8988T (cell line): ENCODE results near the gene BCL11B.
A peak's percentile ranks its signal among the peaks of the same experiment; 100 is the strongest.

Experiments used
- DNase-seq: peaks from one replicate; pipeline ENCODE4 v3.0.0; 2011

The BCL11B gene

DNA sequence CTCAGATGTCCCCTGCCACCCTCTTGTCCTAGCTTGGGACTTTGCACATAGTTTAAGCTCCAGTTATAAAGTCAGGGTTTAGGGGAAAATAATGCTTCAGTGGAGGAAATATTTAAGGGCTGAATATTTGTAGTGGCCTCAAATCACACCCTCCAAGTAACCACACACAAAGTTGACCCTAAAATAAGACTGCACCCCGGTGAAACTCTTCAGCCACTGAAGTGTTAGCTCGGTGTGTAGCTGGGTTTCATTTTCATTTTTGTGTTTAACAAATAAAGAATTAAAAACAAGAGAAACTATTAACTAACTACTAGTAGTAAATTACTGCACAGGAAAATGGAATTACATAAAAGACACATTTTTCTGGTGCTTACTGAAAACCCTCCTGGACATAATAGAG lies 14.8 kb upstream of the BCL11B start:
- DNase-seq = no peak

DNA sequence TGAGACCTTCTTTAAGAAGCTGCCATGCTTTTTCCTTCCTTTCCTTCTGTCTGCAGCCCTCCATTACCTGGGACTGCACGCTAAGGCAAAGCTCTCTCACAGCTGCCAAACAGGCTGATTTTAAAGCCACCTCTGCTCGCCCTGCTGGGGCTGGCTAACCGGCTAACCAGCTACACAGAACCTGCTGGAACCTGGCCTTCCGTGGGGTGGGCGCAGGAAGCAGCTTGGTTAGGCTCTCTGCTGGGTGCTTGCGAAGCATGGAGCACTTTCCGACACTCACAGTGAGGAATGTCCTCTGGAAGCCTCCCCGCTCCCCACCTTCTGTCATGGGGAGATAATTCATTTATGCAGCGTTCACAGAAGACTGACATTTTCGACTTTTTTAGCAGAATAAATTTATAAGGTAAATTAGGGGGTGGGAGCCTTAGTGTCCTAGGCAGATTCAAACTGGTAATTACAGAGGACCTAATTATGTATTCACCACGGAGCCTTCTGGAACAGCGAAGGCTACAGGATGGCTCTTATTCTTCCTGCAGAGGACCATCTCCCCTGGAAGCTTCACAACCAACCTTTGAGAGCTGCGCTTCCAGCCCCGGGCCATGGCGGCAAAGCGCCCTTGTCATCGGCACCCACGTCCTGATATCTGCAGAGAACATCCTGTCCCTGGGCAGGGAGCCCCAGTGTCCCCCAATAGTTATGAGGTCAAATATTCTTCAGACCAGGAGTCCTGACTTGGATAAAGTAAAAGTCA lies 12.4 kb upstream of the BCL11B start:
- no peak for DNase-seq

DNA sequence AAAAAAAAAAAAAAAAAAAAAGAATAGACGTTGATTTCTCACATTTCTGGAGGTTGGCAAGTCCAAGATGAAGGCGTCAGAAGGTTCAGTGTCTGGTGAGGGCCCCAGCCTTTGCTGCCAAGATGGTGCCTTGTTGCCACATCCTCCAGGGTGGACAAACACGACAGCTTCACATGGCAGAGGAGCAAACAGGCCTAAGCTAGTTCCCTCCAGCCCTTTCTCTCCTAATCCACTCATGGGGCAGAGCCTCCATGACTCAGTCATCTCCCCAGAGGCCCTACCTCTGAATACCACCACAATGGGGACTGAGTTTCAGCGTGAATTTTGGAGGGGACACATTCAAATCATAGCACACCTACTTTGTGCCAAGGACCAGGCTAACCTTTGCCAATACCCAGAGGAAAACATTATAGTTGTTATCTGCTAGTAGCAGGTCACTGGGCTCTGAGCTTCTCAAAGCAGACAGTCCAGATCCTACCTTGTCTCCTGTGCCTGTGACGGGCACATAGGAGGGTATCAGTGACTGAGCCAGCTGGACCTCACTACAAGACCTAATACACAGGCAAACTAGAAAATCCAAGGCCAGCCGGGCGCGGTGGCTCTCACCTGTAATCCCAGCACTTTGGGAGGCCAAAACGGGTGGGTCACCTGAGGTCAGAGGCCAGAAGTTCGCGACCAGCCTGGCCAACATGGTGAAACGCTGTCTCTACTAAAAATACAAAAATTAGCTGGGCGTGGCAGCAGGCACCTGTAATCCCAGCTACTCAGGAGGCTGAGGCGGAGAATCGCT lies 10.5 kb upstream of the BCL11B start:
- DNase-seq = no peak

DNA sequence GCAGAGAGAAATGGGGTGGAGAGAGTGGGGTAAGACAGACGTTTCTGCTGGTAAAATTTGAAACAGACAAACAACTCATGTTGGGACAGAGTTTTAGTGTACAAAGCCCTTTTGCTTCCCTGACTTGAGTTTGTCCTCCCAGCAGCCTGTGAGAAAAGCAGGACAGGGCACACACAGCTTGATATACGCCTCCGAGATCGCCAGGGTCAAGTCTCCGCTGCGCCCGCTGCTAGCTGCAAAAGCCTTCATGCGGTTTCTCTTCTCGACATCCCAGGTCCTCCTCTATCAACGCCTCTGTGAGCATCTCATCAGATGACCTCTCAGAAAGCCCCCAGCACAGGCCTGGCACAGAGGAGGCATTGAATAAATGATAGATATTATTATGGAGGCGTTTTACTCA lies 9.4 kb upstream of the BCL11B start:
- DNase-seq = no peak

DNA sequence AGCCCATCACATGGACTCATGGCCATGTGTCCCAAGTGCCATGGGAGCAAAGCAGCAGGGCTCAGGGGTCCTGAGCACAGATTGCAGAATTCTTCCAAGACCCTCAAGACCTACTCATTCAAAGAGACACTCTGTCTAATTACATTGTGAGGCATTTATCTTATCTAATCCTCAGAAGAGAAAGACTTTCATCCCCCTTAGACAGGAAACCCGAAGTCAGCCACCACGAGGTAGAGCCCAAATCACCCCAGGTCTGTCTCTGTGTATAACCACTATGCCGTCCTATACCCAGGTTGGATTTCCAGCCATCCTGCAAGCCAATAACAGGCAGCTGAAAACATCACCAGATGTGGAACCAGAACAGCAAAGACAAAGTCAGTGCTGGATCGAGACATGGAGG lies 8.9 kb upstream of the BCL11B start:
- no peak for DNase-seq

DNA sequence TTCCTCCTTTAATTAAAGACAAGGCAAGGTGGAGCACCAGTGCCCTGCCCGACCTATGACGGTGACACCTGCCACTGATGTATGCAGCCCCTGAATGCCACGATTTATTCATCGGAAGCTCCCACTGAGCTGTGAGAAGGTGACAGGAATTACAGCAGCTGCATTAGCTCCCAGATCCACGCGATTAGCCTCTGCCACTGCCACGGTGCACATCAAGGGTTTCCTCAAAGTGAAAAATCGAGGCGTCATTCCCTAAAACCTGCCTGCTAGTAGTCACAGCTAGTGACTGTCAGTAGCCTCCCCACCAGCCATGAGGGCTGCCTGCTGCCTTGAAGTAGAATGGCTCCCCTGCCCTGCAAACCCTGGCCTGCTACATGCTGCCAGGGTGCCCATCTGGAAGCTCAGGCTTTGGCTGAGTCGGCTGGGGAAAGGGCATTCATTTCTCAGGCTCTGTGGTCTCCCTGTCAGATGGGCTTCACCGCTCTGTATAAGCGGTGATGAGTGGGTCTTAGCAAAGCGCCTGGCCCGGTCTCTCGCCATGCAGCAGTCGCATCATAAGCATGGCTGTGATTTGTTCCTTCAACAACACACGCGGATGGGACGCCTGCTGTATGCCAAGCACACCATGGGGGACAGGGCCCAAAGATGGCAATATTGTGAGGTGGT lies 8.2 kb upstream of the BCL11B start:
- no peak for DNase-seq

DNA sequence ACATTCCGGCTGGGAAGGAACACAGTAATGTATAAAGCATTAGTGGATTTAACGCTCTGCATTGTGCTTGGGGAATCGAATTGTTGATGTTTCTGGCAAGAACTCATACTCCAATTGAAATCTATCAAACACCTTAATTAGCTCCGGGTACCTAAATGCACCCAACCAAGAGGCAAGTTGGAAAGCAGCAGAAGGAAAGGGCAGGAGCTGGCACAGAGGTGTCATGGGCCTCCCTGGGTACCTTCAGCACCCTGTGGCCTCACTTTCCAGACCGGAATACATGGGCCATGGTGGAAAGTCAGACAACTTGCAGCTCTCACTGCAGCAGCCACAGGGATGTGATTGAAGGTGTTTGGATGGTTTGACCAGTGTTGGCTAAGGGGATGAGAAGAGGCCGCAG lies 6.8 kb upstream of the BCL11B start:
- DNase-seq = no peak

DNA sequence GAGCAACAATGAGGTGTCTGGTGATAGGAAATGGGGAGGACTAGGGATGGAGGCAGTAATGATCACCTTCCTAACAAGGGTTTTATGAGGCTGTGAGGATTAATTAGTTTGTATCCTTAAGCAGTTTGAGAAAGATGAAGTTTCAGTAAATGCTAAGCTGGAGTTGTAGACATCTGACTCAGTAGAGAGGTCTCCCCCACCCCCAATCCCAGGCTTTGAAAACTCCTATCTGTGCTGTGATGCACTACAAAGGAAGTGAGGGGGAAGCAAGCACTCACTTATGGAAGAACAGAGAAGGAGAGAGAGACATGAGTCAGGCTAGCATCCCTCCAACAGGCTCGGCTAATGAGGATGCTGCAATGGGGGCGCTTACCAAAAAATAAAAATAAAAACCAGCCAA lies 5.5 kb upstream of the BCL11B start:
- DNase-seq = no peak

DNA sequence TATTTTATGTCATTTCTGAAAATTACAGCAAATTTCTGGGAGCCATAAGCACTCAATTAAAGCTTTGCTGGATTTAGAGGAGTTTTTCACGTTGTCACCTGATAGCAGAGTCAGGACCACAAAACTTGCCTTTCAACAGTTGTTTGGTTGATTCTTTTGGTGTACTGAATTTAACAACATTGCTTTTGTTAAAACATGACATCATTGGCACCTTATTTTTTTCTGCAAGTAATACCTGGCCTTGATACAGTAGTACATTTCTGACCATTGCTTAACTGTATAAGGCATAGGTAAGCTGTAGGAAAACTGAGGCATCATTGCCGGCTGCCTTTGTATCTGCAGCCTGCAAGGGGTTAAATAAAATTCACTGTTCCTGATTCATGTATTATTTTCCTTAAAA lies 4.5 kb upstream of the BCL11B start:
- DNase-seq = no peak

DNA sequence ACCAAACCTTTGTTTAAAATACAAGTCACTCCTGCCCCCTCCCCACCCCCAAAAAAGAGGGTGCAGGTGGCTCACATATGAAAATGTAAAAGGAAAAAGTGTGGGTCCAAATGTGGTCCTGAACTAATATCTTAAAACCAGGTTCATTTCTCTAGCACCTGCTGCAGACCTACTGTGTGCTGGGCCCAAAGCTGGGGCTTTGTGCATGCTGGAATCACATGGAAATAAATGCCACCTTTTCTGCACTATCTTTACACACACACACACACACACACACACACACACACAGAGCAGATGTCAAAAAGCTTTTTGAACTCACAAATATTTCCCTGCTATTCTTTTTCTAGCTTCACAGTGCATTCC lies 3.2 kb upstream of the BCL11B start:
- no peak for DNase-seq

DNA sequence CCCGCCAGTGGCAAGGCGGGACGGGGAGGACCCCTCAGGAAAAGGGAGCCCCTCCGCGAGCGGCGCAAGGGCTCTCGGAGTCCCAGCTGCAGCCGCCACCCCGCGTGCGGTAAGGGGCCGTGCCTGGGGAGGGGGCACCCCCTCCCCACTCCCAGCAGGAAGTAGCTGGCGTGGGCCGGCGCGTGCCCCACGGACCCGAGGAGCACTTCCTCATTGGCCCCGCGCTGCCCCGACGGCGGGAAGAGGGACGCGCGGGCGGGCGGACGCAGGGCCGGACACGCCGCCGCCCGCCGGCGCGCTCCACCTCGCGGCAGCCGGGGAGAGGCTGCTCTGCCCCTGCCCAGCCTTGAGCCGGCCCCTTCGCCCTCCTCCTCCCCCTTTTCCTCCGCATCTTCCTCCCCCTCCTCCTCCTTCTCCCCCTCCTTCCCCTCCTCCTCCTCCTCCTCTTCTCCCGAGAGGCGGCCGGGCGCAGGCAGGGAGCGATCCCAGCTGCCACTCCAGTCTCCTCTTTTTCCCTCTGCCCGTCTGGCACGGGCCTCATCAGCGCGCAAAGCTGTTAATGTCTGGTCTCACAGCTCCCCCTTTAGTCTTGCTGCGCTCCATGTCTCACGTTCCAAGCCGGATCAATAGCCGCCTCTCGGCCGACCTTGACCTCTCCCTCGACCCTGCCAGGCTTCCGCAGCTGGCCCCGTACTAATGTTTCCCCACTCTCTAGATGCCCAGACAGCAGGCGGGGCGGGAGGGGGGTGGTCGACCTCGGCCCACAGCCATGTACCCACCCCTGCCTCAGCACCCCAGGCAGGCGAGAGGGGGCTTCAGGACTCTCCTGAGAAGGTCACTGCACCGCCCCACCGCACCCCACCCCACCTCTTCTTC lies 2.6 kb upstream of the BCL11B start:
- peak; percentile 83 for DNase-seq

DNA sequence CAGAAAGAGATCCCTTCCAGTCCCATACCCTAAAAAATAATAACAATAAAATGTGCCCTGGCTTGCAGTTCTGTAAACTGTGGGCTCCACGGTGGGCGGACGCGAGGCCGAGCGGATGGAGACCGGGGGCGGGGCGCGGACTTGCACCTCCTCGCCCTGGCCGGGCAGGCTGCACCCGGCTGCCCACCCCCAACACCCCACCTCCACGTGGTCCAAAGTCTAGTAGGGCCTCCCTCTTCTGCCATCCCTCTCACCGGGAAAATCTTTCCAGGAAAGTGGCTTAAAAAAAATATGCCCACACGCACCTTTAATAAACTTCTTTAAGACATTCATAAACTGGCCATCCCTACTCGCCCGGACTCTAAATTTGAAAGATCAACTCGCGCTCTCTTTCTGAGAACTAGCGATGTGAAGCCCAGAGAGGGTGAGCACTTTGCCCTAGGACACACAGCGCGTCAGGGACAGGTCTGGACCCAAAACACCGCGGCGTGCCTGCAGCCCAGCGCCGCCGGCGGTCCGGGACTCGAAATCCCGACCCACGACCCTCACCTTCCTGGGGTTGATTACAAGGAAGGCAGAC lies 1.9 kb upstream of the BCL11B start:
- no peak for DNase-seq

DNA sequence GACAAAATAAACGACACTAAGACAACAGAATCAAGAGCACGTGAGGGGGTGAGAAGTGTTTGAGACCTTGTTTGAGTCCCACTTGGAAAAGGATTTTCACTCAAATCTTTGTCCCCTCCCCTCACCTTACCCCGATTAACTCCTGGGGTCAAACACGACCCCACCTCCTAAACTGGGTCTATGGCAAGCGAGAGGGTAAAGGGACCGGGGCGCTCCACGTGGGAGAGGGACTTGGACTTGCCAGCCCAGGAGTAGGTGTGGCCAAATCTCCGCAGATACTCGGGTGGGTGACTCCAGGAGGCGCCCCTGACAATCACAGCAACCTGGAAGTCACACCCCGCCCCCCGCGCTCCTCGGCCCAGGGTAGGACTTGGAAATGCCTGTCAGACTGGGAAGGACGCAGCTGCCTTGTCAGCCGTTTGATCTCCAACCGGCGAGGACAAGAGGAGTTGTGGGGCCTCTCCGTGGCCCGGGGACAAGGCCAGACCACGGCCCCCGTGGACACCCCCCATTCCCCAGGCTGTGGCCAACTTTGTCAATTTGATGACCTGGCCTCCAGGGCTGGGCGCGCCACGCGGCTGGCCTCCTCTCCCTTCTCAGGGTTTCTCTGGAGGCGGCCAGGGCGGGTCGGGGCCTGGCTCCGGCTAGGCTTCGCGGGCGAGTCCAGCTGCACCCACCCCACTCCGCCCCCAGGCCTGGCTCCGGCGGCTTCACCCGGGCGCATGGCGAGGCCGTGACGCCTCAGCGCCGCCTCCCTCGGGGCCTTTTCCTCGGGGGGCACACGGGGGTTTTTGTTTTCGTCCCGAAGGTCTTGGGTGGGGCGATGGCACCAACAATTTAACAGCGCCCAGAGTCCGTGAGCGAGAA lies 1.1 kb upstream of the BCL11B start:
- DNase-seq = no peak

- no peak for DNase-seq
Observed at GRCh38 chr14:99272632-99272898, 568 bp upstream of the BCL11B start.

- no peak for DNase-seq
Observed at GRCh38 chr14:99271221-99271941, 616 bp downstream of the BCL11B start.

DNA sequence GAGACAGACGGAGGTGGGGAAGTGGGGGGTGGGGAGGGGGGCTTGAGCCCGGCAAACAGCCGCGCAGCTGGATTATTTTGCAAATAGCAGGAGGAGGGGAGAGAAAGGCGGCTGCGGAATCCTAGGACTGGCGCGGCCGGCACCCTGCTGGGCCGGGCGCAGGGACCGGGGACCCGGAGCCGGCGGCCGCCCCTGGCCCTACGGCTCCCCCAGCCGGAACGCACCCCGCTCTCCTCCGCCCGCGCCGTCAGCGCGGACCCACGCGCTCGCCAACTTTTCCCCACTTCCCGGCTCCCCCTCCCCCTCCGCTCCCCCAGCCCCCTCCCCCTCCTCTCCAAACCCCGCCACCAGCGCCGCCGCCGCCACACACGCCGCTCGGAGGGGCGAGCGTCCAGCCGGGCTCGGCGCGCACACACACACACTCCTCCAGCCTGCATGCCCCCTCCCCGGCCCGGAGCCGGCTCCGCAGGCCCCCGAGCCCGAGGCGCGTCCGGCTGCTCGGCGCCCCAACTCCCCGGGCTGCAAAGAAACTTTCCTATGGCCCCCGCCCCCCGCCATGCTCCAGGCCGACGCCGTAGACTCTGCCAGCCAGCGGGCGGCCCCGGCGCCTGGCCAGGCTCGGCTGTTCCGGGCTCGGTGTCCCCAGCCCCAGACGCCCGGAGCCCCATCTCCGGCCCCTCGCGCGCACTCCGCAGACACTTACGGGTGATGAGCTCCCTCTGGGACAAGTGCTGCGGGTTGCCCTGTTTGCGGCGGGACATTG lies 1.4 kb downstream of the BCL11B start:
- DNase-seq = no peak

GRCh38 chr14:99268810-99269707 lies 2.9 kb downstream of the BCL11B start:
- DNase-seq = no peak

DNA sequence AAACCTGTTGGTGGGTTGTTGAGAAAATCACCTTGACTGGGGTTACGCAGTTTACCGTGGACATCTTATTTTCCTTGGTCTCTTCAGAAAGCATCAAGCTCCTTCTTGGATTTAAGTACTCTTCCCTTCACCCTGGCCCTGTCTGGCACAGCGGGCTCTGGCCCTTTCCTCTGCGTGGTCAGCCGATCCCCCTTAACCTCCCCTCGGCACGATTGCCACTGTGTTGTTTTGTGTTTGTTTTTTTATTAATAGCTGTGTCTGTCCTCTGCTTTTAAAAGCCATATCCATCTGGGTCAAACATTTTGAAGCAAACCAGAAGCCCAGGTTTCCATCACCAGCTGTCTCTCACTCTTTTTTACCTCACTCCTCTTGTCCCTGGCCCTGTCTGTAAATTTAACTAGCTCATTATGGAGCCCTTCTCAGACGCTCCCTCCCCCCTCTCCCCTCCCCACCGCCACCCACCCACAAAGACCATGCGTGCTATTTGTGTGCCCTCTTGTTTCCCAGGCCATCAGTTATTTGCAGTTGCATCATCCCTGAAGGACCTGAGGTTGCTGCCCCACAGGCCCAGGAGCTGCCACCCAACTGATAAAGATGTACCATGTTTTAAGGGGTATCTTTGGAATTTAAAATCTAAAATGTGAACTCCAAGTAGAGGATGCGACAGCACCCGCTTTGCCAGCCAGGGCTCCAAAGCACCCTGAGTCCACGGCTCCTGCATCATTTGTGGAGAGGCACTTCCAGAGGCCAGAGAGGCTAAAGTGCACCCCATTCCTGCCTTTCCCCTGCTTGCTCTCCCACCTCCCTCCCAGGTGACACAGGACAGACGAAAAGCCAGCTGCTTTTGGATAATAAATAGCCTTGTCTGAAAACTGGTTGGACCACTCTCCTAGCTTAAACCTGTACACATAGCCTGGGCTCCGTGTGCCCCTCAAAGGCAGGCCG lies 3.9 kb downstream of the BCL11B start:
- DNase-seq = no peak
